Fibroblast of the aortic adventitia (primary cell): ENCODE data around the gene CTDSP2. TPM values are rescaled to one million over a fixed set of nuclear protein-coding genes. Genes with fewer than 3 reads are reported as not detected.
A peak's percentile ranks its signal among the peaks of the same experiment; 100 is the strongest.

Experiments
- DNase-seq: peaks from one replicate; pipeline ENCODE4 v3.0.0-alpha.2; 2010; ENCODE audit warnings: low read depth
- H3K4me3 ChIP-seq: 2 replicates; pipeline ENCODE4 v1.5.1; 2011; ENCODE audit warnings: low read depth, mild to moderate bottlenecking, control low read depth, low read length, moderate library complexity
- CTCF ChIP-seq: IDR thresholded peaks from 2 replicates; pipeline ENCODE4 v1.5.1; 2011; ENCODE audit warnings: mild to moderate bottlenecking, low read length, control low read depth, inconsistent platforms; ENCODE audit not compliant: insufficient read depth
- total RNA-seq: library from RNA; depleted of rRNA; stranded (reverse); fragments of >200 nt; gene quantifications from 2 replicates; pipeline ENCODE4 v1.2.3, GENCODE V29; 2012; ENCODE audit warnings: low replicate concordance

The CTDSP2 gene
- total RNA-seq, 1 donor, result 90.7 TPM

- TF ChIP-seq CTCF, result no peak
- DNase-seq, result no peak
- peak overlapping the region; percentile 95 for H3K4me3 ChIP-seq
Measured at GRCh38 chr12:57846285-57846576, 298 bp downstream of the CTDSP2 start.

- DNase-seq, result peak; percentile 42
- H3K4me3 ChIP-seq, result peak overlapping the region; percentile 95
- no peak for TF ChIP-seq CTCF
Measured at GRCh38 chr12:57845478-57846284, 848 bp downstream of the CTDSP2 start.

GRCh38 chr12:57844709-57845477 lies 1.6 kb downstream of the CTDSP2 start:
- TF ChIP-seq CTCF, result no peak
- DNase-seq, result peak; percentile 93
- H3K4me3 ChIP-seq, result peak overlapping the region; percentile 95

- peak overlapping the region; percentile 95 for H3K4me3 ChIP-seq
Measured at GRCh38 chr12:57842342-57843294, 3.9 kb downstream of the CTDSP2 start.

GRCh38 chr12:57841445-57841844 lies 5.1 kb downstream of the CTDSP2 start:
- TF ChIP-seq CTCF, result no peak
- peak overlapping the region; percentile 40 for H3K4me3 ChIP-seq
- DNase-seq, result no peak

More at GRCh38 chr12:57842342-57843294, 3.9 kb downstream of the CTDSP2 start:
- TF ChIP-seq CTCF, result no peak
- no peak for DNase-seq

GRCh38 chr12:57840726-57841125 lies 5.8 kb downstream of the CTDSP2 start:
- peak overlapping the region; percentile 35 for H3K4me3 ChIP-seq
- TF ChIP-seq CTCF, result no peak
- DNase-seq, result peak; percentile 65
